ENCODE measurements around the gene RNF123.
"Not testable (repeated sequence)": the region's sequence is repeated elsewhere in the genome, so short reads cannot be mapped to it uniquely, and the experiment has no call there.

RNF123 gene

GRCh38 chr3:49683162-49683561, 6.2 kb upstream of the RNF123 start:
- no peak for DNase-seq

GRCh38 chr3:49684453-49684852, 4.9 kb upstream of the RNF123 start:
- not testable (repeated sequence) for DNase-seq

- not testable (repeated sequence) for DNase-seq
Measured at GRCh38 chr3:49685103-49685502, 4.3 kb upstream of the RNF123 start.

- DNase-seq = not testable (repeated sequence)
Measured at GRCh38 chr3:49685846-49686245, 3.5 kb upstream of the RNF123 start.

- DNase-seq = peak; percentile 14 to 45
Measured at GRCh38 chr3:49686346-49686745, 3.0 kb upstream of the RNF123 start.

- DNase-seq = peak; percentile 23 to 57
Measured at GRCh38 chr3:49686769-49687423, 2.5 kb upstream of the RNF123 start.

GRCh38 chr3:49687424-49687795, 1.9 kb upstream of the RNF123 start:
- not testable (repeated sequence) for DNase-seq

GRCh38 chr3:49688338-49689045, 865 bp upstream of the RNF123 start:
- DNase-seq = not testable (repeated sequence)

- not testable (repeated sequence) for DNase-seq
Measured at GRCh38 chr3:49689908-49690624, 709 bp downstream of the RNF123 start.

- not testable (repeated sequence) for DNase-seq
Measured at GRCh38 chr3:49690856-49691255, 1.5 kb downstream of the RNF123 start.

- not testable (repeated sequence) for DNase-seq
Measured at GRCh38 chr3:49691481-49691880, 2.1 kb downstream of the RNF123 start.

GRCh38 chr3:49694409-49695070, 5.2 kb downstream of the RNF123 start:
- DNase-seq = not testable (repeated sequence)

GRCh38 chr3:49695350-49696015, 6.1 kb downstream of the RNF123 start:
- not testable (repeated sequence) for DNase-seq

GRCh38 chr3:49699281-49699979, 10.1 kb downstream of the RNF123 start:
- no peak for DNase-seq

GRCh38 chr3:49700014-49700413, 10.7 kb downstream of the RNF123 start:
- DNase-seq = no peak

- DNase-seq = no peak
Measured at GRCh38 chr3:49700453-49701128, 11.2 kb downstream of the RNF123 start.

GRCh38 chr3:49701388-49702077, 12.2 kb downstream of the RNF123 start:
- no peak for DNase-seq

GRCh38 chr3:49702672-49703071, 13.3 kb downstream of the RNF123 start:
- DNase-seq = no peak

- DNase-seq = peak; percentile 71 to 80
Measured at GRCh38 chr3:49703443-49703927, 14.1 kb downstream of the RNF123 start.

GRCh38 chr3:49703956-49704355, 14.6 kb downstream of the RNF123 start:
- no peak for DNase-seq

GRCh38 chr3:49704629-49705028, 15.3 kb downstream of the RNF123 start:
- no peak for DNase-seq
